Keratinocyte (primary cell): ENCODE data around the gene MYPOP. TPM values are rescaled to one million over a fixed set of nuclear protein-coding genes. Genes with fewer than 3 reads are reported as not detected.
A peak's percentile ranks its signal among the peaks of the same experiment; 100 is the strongest.

Source experiments
- DNase-seq: peaks from one replicate; pipeline ENCODE4 v3.0.0-alpha.2; 2011; ENCODE audit warnings: low read depth, missing footprints, low spot score
- FAIRE-seq: peaks from 2 replicates; lab custom pipeline; 2011; peaks lifted over from hg19 to GRCh38; lab: Jason Lieb, UNC
- H2AFZ ChIP-seq: 2 replicates; pipeline ENCODE4 v1.6.0; 2012; ENCODE audit warnings: low read length, control low read depth, inconsistent platforms; ENCODE audit not compliant: control insufficient read depth
- H3K27ac ChIP-seq: 2 replicates; pipeline ENCODE4 v1.5.1; 2011; ENCODE audit warnings: low read length; ENCODE audit not compliant: control insufficient read depth, insufficient read depth
- H3K27me3 ChIP-seq: 3 replicates; pipeline ENCODE4 v1.6.0; 2011; ENCODE audit warnings: low read length; ENCODE audit not compliant: control insufficient read depth, insufficient read depth; ENCODE audit errors: extremely low read depth
- H3K36me3 ChIP-seq, 2 experiments: 2 replicates in 1 of 2; 3 replicates in 1 of 2; pipeline ENCODE4 v1.5.1; 2011; ENCODE audit warnings: low read length in 2 of 2, mild to moderate bottlenecking in 1 of 2; ENCODE audit not compliant: control insufficient read depth in 2 of 2, insufficient read depth in 2 of 2; ENCODE audit errors: extremely low read depth in 1 of 2
- H3K4me1 ChIP-seq: 3 replicates; pipeline ENCODE4 v1.5.1; 2011; ENCODE audit warnings: low read length; ENCODE audit not compliant: control insufficient read depth, insufficient read depth; ENCODE audit errors: extremely low read depth
- H3K4me2 ChIP-seq: 3 replicates; pipeline ENCODE4 v1.6.0; 2011; ENCODE audit warnings: low read depth, low read length; ENCODE audit not compliant: control insufficient read depth, insufficient read depth; ENCODE audit errors: extremely low read depth
- H3K4me3 ChIP-seq, 3 experiments: fragments of 200-600 bp in 1 of 3; sonication (generic) in 1 of 3; 2 replicates in 2 of 3; 3 replicates in 1 of 3; pipeline ENCODE4 v1.5.1; 2011 to 2016; ENCODE audit warnings: low read length in 3 of 3, mild to moderate bottlenecking in 3 of 3, control low read depth in 2 of 3, inconsistent platforms in 1 of 3, low read depth in 1 of 3, mixed read lengths in 1 of 3, mixed run types in 1 of 3, moderate library complexity in 1 of 3; ENCODE audit not compliant: control insufficient read depth in 2 of 3, insufficient read depth in 2 of 3; ENCODE audit errors: extremely low read depth in 1 of 3
- H3K79me2 ChIP-seq: 2 replicates; pipeline ENCODE4 v1.6.0; 2012; ENCODE audit warnings: low read length; ENCODE audit not compliant: control insufficient read depth, insufficient read depth
- H3K9ac ChIP-seq: 3 replicates; pipeline ENCODE4 v1.6.0; 2011; ENCODE audit warnings: low read length; ENCODE audit not compliant: control insufficient read depth, insufficient read depth; ENCODE audit errors: extremely low read depth
- H3K9me1 ChIP-seq: 3 replicates; pipeline ENCODE4 v1.6.0; 2011; ENCODE audit warnings: low read length; ENCODE audit not compliant: control insufficient read depth, insufficient read depth; ENCODE audit errors: extremely low read depth
- H3K9me3 ChIP-seq: 2 replicates; pipeline ENCODE4 v1.5.1; 2012; ENCODE audit warnings: low read depth, low read length; ENCODE audit not compliant: control insufficient read depth
- H4K20me1 ChIP-seq: 3 replicates; pipeline ENCODE4 v1.6.0; 2011; ENCODE audit warnings: low read length; ENCODE audit not compliant: control insufficient read depth, insufficient read depth; ENCODE audit errors: extremely low read depth
- EZH2 ChIP-seq: IDR thresholded peaks from one replicate; pipeline ENCODE4 v1.6.1; 2012; ENCODE audit warnings: inconsistent platforms, mild to moderate bottlenecking, low read length, moderate library complexity
- dilution Hi-C: fragments of 300-500 bp; cut with MboI; formaldehyde crosslinking; loops from one replicate; pipeline ENCODE4 v1.7.0; 2020; ENCODE audit warnings: low sequenced_read_pairs; ENCODE audit not compliant: extremely low pct_ligation_motif_present
- polyA minus RNA-seq, 3 experiments: library from RNA; depleted of rRNA, polyadenylated mRNA; stranded (reverse); fragments of >200 nt; gene quantifications; 1 replicate in 1 of 3; 2 replicates in 1 of 3; 3 replicates in 1 of 3; pipeline ENCODE4 v1.2.3, GENCODE V29; 2011
- polyA plus RNA-seq, 5 experiments: library from polyadenylated mRNA; depleted of rRNA in 3 of 5; stranded (reverse) in 3 of 5; stranded (forward) in 1 of 5; unstranded in 1 of 5; fragments of >200 nt; gene quantifications; 1 replicate in 1 of 5; 2 replicates in 3 of 5; 3 replicates in 1 of 5; pipeline versions ENCODE4 v1.2.1 to v1.2.3, GENCODE V29; 2011 to 2012; ENCODE audit warnings: missing spikeins in 2 of 5, low read depth in 1 of 5, low replicate concordance in 1 of 5
- TF ChIP-seq, protein P1 (sequence below), 3 experiments: IDR thresholded peaks in 1 of 3; conservative IDR thresholded peaks in 1 of 3; optimal IDR thresholded peaks in 1 of 3; 2 replicates in 2 of 3; 3 replicates in 1 of 3; pipeline versions ENCODE3 to v1.5.1; 2011; ENCODE audit warnings: low read length in 3 of 3, mild to moderate bottlenecking in 3 of 3, moderate library complexity in 2 of 3, control low read depth in 1 of 3, inconsistent platforms in 1 of 3; ENCODE audit not compliant: insufficient read depth in 2 of 3; ENCODE audit errors: extremely low read depth in 1 of 3

Gene MYPOP, protein sequence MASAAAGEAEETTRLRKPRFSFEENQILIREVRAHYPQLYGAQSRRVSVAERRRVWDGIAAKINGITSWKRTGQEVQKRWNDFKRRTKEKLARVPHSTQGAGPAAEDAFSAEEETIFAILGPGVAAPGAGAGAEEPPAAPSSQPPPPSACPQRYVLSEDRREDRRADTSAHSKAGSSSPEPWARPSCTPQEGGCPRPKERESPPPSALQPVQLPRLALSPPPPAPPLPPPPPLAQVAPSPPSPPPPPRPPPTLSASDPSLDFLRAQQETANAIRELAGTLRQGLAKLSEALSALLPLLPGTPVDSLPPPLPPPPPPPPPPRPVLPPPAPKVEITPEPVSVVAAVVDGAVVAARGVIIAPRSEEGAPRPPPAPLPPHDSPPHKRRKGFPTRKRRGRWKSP
- polyA plus RNA-seq (1.1 to 1.6 TPM (median 1.3 TPM) in 3 replicates), polyA minus RNA-seq (0.30 to 4.5 TPM (median 0.35 TPM) in 3 replicates)
- 0.82 TPM for polyA plus RNA-seq (2011; ENCODE audit: low read depth)
- polyA plus RNA-seq (2011; cell fraction: cytosol; rRNA removed) = 1.6 and 2.6 TPM in 2 replicates
- 3.1 and 5.5 TPM in 2 replicates for polyA plus RNA-seq (2011; cell fraction: nucleus; rRNA removed)
- 4.1 and 4.6 TPM in 2 replicates for polyA plus RNA-seq (2012; ENCODE audit: low replicate concordance)
- polyA minus RNA-seq (2011; cell fraction: cytosol; rRNA and poly(A)+ RNA removed) = 3.8 TPM
- 1.2 and 1.8 TPM in 2 replicates for polyA minus RNA-seq (2011; cell fraction: nucleus; rRNA and poly(A)+ RNA removed)

DNA sequence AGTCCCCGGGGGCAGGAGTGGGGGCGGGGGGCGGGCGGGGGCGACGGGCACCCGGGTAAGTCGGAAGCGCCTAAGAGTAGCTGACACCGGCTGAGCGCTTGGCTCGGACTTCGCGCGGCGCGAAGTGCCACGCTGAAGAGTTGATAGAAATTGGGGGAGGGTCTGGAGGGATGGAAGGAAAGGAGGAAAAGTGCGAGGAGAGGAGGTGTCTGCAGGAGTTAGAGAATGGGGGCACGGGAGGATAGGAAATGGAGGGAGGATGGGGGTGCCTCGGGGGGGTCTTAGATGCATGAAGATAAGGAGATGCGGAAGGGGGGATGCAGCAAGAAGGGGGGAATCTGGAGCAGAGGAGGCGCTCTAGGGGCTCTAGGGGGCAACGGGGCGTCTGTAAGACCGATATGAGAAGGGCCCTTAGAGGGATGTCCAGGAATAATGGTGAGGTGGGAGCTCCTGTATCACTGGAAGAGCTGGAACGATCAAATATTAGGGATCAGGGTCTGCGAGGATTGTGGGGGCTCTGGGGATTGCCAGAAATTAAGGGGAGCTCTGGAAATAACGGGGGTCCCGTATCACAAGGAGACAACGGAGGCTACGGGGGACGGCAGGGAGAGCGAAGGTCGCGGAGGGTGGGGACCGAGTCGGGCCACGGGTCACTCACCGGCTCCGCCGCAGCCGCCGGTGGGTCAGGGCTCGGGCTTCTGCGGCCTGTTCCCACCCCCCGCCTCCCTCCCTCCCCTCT, at the start of gene MYPOP:
TSS of gene MYPOP (minus strand) at position 702 of the 739 bp plus-strand sequence. CDS start 840 bp downstream, outside the sequence.
- Histone ChIP-seq H3K4me1 (peaks cover 6% of the 10 kb centered on the region), H3K9me1 (no peaks in the 10 kb centered on the region), H3K9me3 (no peaks in the 10 kb centered on the region), H3K36me3 (peaks cover 6 to 7% of the 10 kb centered on the region in 2 experiments), H3K27me3 (no peaks in the 10 kb centered on the region), H4K20me1 (no peaks in the 10 kb centered on the region), H3K4me3 (peak within 1 kb of the TSS; percentile 81 to 94 (median 90)), H3K4me2 (peak within 1 kb of the TSS; percentile 81), H2AFZ (peak within 1 kb of the TSS; percentile 96), H3K79me2 (peaks cover 2% of the 10 kb centered on the region), H3K27ac (peak within 1 kb of the TSS; percentile 40), H3K9ac (peak within 1 kb of the TSS; percentile 79)
- TF ChIP-seq EZH2 = no peak
- TF ChIP-seq, protein P1, sequence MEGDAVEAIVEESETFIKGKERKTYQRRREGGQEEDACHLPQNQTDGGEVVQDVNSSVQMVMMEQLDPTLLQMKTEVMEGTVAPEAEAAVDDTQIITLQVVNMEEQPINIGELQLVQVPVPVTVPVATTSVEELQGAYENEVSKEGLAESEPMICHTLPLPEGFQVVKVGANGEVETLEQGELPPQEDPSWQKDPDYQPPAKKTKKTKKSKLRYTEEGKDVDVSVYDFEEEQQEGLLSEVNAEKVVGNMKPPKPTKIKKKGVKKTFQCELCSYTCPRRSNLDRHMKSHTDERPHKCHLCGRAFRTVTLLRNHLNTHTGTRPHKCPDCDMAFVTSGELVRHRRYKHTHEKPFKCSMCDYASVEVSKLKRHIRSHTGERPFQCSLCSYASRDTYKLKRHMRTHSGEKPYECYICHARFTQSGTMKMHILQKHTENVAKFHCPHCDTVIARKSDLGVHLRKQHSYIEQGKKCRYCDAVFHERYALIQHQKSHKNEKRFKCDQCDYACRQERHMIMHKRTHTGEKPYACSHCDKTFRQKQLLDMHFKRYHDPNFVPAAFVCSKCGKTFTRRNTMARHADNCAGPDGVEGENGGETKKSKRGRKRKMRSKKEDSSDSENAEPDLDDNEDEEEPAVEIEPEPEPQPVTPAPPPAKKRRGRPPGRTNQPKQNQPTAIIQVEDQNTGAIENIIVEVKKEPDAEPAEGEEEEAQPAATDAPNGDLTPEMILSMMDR (optimal IDR thresholded peaks at IDR 0.05 in 1 of 3, IDR thresholded peaks at IDR 0.05 in 1 of 3, conservative IDR thresholded peaks at IDR 0.05 in 1 of 3; ENCODE audit: extremely low read depth in 1 of 3, insufficient read depth in 2 of 3, low read length in 3 of 3) = no peak
- DNase-seq (no peak), FAIRE-seq (no peak)
- dilution Hi-C loops = no loop called here

DNA sequence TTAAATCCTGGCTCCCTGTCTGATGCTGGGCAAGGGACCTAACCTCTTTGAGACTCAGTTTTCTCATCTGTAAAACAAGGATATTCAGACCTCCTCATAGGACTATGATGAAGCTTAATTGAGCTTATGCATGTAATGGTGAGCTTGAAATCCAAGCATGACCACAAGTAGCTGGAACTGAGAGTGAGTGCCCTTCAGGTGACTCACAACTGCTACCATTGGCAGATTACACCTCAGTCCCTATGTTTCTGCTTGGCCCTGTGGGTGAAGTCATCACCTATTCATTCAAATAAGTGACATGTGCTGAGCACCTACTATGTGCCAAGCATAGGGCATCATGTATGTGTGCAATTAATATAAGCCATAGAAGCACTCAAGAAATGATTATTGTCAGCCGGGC, 45.5 kb upstream of the MYPOP start:
- FAIRE-seq = peak; percentile 57
- DNase-seq = no peak

More for the DNA sequence above, 45.5 kb upstream of the MYPOP start:
- TF ChIP-seq EZH2 = no peak
- TF ChIP-seq, protein P1 (optimal IDR thresholded peaks at IDR 0.05 in 1 of 3, IDR thresholded peaks at IDR 0.05 in 1 of 3, conservative IDR thresholded peaks at IDR 0.05 in 1 of 3; ENCODE audit: extremely low read depth in 1 of 3, insufficient read depth in 2 of 3, low read length in 3 of 3) = no peak
- no peak overlapping the region for H3K4me2 ChIP-seq
- H3K4me3 ChIP-seq = no peak overlapping the region
- H3K36me3 ChIP-seq = no peaks in the 10 kb centered on the region
- no peaks in the 10 kb centered on the region for H4K20me1 ChIP-seq
- no peaks in the 10 kb centered on the region for H3K9me1 ChIP-seq
- H3K27ac ChIP-seq = no peak overlapping the region
- peaks cover 6% of the 10 kb centered on the region for H3K4me1 ChIP-seq
- H3K79me2 ChIP-seq = no peaks in the 10 kb centered on the region
- H2AFZ ChIP-seq = no peak overlapping the region
- H3K27me3 ChIP-seq = no peaks in the 10 kb centered on the region
- dilution Hi-C loops = no loop called here
- H3K9ac ChIP-seq = no peak overlapping the region
- no peaks in the 10 kb centered on the region for H3K9me3 ChIP-seq
